ENCODE results near the gene BRMS1. TPM values are rescaled to one million over a fixed set of nuclear protein-coding genes. Genes with fewer than 3 reads are reported as not detected.

Gene BRMS1
- total RNA-seq, 3 donors from 2014 or later = 35.9 to 47.6 (median 39.3) TPM

DNA sequence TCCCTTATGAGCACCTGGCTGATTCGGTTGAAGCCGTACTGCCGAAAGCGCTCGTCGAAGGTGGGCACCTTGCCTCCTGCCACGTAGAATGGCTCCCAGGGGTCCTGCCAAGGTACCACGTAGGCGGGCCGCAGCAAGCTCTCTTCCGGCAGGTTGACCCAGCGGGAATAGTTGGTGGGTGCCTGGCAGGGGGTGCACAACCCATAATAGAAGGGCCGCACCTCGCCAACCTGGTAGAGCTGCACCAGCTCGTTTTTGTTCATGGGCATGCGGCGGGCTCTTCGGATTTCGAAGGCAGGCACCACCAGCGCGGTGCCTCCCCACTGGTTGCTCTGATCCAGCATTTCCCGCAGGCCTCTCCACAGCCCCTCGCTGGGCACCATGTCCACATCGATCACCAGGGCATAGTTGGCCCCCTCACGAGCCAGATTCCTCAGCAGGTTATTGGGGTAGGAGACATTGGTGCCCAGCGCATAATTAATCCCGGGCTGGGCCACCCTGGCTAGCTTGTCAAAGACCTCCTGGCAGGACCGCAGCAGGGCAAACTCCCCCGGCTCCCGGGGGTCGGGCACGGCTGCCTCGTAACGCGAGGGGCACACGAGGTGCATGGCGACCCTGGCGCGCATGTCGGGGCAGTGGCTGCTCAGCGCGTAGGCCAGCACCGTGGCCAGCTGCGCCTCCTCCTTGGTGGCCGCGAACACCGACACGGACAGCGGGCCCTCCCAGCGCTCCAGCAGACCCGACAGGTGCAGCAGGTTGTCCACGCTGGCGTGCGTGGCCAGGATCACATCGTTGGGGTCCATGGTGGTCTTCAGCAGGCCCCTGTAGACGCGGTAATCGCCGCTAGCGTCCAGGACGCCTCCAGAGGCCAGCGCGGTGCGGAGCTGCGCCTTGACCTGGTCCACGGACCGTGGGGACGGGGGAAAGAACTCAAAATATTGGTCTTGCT, 1.8 kb upstream of the BRMS1 start:
- Histone ChIP-seq H3K4me3 (peak overlapping the region; percentile 62), H3K36me3 (ENCODE audit: low read depth) (no peaks in the 10 kb centered on the region), H3K9me3 (no peaks in the 10 kb centered on the region), H3K4me1 (ENCODE audit: low read depth) (peaks cover 47% of the 10 kb centered on the region)
- ATAC-seq (peak; percentile 6), DNase-seq (peak in 2 of 3 donors; percentile 67 to 68)
- intact Hi-C loops (cut with DNase I, micrococcal nuclease) = no loop called here
- TF ChIP-seq, protein P1, sequence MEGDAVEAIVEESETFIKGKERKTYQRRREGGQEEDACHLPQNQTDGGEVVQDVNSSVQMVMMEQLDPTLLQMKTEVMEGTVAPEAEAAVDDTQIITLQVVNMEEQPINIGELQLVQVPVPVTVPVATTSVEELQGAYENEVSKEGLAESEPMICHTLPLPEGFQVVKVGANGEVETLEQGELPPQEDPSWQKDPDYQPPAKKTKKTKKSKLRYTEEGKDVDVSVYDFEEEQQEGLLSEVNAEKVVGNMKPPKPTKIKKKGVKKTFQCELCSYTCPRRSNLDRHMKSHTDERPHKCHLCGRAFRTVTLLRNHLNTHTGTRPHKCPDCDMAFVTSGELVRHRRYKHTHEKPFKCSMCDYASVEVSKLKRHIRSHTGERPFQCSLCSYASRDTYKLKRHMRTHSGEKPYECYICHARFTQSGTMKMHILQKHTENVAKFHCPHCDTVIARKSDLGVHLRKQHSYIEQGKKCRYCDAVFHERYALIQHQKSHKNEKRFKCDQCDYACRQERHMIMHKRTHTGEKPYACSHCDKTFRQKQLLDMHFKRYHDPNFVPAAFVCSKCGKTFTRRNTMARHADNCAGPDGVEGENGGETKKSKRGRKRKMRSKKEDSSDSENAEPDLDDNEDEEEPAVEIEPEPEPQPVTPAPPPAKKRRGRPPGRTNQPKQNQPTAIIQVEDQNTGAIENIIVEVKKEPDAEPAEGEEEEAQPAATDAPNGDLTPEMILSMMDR (IDR thresholded peaks at IDR 0.05) = no peak

DNA sequence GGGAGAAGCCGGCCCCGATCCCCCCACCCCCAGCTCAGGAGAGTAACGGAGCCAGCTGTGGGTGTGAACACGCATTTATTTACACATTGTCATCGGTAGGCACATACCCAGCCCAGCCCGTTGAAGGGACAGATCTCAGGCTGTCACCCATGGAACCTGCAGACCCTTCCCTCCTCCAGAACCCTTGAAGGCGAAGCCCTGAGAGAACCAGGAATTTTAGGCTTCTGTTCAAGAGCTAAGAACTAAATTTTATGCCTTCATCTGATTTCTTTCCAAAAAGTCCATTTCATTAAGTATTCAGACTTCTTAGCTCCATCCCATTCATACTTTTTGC, 379 bp upstream of the BRMS1 start:
- TF ChIP-seq, protein P1 (IDR thresholded peaks at IDR 0.05) = no peak
- Histone ChIP-seq H3K4me3 (peak overlapping the region; percentile 85), H3K9me3 (no peaks in the 10 kb centered on the region), H3K36me3 (ENCODE audit: low read depth) (peaks cover under 1% of the 10 kb centered on the region), H3K4me1 (ENCODE audit: low read depth) (peaks cover 45% of the 10 kb centered on the region)
- DNase-seq = no peak
- intact Hi-C loops (cut with DNase I, micrococcal nuclease) = no loop called here
- ATAC-seq = no peak

DNA sequence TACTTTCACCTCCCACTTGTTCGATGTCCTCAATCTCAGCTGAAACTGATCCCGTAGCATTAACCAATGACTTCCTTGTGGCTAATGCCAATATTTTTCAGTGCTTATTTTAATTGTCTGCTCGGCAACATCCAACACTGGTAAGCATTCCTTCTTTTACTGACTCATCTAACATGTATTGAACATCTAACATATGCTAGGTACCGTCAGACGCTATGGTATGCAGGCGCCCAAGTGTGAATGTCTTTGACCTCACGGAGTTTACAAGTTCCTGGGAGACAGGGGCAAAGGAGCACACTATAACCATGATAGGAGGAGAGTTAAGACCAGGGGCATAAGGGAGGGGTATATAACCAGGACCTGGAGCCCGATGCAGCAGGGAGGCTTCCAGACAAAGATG, 1.7 kb downstream of the BRMS1 start:
- TF ChIP-seq, protein P1 (IDR thresholded peaks at IDR 0.05) = no peak
- Histone ChIP-seq H3K9me3 (no peaks in the 10 kb centered on the region), H3K4me1 (ENCODE audit: low read depth) (peaks cover 30% of the 10 kb centered on the region), H3K36me3 (ENCODE audit: low read depth) (peaks cover 5% of the 10 kb centered on the region), H3K4me3 (no peak overlapping the region)
- peak in 1 of 3 donors; percentile 4 for DNase-seq
- intact Hi-C loops (cut with DNase I, micrococcal nuclease) = no loop called here
- ATAC-seq = no peak

DNA sequence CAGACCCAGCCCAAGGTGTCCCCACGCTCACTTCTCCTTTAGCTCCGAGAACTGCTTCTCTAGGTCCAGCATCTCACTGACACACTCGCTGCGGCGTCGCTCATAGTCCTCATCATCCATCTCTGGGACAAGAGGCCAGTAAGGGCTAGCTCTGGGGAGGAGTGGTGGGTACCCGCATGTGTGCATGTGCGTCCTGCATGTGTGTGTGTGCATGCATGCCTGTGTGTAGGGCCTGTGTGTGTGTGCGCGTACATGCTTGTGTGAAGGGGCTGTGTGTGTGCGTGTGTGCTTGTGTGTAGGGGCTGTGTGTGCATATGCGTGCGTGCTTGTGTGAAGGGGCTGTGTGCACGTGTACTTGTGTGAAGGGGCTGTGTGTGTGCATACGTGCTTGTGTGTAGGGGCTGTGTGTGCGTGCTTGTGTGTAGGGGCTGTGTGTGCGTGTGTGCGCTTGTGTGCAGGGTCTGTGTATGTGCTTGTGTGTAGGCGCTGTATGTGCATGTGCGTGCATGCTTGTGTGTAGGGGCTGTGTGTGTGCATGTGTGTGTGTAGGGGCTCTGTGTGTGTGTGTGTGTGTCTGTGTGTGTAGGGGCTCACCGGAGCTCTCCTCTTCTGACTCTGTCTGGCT, 3.3 kb downstream of the BRMS1 start:
- H3K4me3 ChIP-seq = no peak overlapping the region
- TF ChIP-seq, protein P1 (IDR thresholded peaks at IDR 0.05) = no peak
- H3K4me1 ChIP-seq (ENCODE audit: low read depth) = peaks cover 31% of the 10 kb centered on the region
- peaks cover 5% of the 10 kb centered on the region for H3K36me3 ChIP-seq (ENCODE audit: low read depth)
- H3K9me3 ChIP-seq = no peaks in the 10 kb centered on the region
- no peak for ATAC-seq
- intact Hi-C loops (cut with DNase I, micrococcal nuclease) = no loop called here
- DNase-seq = peak in 2 of 3 donors; percentile 18 to 44

DNA sequence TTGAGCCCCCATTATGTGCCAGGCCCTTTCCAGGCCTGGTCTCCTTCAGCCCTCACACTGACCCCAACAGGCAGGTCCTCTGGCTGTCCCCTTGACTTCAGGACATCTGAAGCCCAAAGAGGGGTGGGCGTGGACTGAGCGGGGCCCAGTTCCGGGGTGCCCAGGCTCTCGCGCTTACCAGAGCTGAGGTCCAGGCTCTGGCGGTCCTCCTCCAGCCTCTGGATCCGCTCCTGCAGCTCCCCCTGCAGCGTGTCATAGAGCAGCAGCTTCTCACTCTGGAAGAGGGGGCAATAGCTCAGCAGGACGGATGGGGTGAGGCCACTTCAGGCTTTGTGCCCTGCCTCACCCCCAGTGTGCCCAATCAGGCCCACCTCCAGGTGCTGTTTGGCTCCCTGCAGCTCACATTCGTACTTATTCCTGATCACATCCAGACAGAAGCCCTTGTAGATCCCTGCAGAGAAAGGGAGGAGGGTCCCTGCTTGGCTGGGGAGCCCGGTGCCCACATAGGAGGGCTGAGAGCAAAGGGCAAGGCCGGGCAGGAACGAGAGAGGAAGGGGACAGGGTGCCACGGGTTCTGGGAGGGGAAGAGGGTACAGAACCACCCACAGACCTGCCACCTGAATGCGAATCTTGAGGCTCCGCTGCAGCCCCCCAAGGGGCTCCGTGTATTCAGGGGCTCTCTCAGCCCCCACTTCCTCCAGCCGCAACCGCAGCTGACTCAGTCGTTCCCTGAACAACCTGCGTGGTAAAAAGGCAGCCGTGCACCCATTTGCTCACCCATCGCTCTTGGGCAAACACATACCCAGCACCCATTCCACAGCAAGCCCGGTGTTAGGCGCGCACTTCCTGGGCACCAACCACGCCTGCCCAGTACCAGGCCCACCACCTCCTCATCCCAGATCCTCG, 4.1 kb downstream of the BRMS1 start:
- Histone ChIP-seq H3K36me3 (ENCODE audit: low read depth) (peaks cover 5% of the 10 kb centered on the region), H3K9me3 (no peaks in the 10 kb centered on the region), H3K4me3 (no peak overlapping the region), H3K4me1 (ENCODE audit: low read depth) (peaks cover 27% of the 10 kb centered on the region)
- no peak for ATAC-seq
- TF ChIP-seq, protein P1 (IDR thresholded peaks at IDR 0.05) = no peak
- peak in 2 of 3 donors; percentile 18 to 39 for DNase-seq
- intact Hi-C loops (cut with DNase I, micrococcal nuclease) = no loop called here
